GM12875 (cell line): ENCODE measurements around the gene MYMX.

ENCODE experiments used
- H3K4me3 ChIP-seq: one replicate; pipeline ENCODE4 v1.5.1; 2011; ENCODE audit warnings: low read depth, low read length, control low read depth
- TF ChIP-seq, protein P1 (sequence below): IDR thresholded peaks from 2 replicates; pipeline ENCODE4 v1.5.1; 2011; ENCODE audit warnings: low read depth, mild to moderate bottlenecking, control low read depth, inconsistent platforms, low read length, moderate library complexity, borderline replicate concordance; ENCODE audit not compliant: insufficient read depth

MYMX gene

DNA sequence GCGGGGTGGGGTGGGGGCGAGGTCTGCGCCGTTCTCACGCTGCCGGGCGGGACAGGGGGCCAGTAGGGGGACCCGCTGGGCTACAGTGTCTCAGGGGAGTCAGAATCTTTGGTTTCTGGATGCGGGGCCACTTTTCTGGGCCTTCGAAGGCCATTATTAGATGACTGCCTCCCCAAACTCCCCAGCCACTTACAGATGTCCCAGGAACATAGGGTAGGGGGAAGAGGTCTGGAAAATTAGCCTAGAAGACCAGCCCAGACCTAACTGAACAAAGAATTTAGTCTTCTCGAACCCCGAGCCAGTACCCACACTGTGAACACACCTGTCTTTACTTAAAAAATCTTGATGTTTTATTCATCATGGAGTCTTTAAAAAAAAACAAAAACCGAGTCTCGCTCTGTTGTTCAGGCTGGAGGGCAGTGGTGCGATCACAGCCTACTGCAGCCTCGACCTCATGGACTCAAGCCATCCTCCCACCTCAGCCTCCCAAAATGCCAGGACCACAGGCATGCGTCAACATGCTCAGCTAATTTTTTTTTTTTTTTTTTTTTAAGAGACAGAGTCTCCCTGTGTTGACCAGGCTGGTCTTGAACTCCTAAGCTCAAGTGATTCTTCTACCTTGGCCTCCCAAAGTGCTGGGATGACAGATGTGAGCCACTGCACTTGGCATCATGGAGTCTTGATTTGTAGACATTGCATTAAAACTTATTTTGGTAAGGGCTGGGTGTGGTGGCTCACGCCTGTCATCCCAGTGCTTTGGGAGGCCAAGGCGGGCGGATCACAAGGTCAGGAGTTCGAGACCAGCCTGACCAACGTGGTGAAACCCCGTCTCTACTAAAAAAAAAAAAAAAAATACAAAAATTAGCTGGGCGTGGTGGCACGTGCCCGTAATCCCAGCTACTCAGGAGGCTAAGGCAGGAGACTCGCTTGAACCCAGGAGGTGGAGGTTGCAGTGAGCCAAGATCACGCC is 3.4 kb downstream of the MYMX start:
- no peak overlapping the region for H3K4me3 ChIP-seq
- TF ChIP-seq, protein P1, sequence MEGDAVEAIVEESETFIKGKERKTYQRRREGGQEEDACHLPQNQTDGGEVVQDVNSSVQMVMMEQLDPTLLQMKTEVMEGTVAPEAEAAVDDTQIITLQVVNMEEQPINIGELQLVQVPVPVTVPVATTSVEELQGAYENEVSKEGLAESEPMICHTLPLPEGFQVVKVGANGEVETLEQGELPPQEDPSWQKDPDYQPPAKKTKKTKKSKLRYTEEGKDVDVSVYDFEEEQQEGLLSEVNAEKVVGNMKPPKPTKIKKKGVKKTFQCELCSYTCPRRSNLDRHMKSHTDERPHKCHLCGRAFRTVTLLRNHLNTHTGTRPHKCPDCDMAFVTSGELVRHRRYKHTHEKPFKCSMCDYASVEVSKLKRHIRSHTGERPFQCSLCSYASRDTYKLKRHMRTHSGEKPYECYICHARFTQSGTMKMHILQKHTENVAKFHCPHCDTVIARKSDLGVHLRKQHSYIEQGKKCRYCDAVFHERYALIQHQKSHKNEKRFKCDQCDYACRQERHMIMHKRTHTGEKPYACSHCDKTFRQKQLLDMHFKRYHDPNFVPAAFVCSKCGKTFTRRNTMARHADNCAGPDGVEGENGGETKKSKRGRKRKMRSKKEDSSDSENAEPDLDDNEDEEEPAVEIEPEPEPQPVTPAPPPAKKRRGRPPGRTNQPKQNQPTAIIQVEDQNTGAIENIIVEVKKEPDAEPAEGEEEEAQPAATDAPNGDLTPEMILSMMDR = no peak

DNA sequence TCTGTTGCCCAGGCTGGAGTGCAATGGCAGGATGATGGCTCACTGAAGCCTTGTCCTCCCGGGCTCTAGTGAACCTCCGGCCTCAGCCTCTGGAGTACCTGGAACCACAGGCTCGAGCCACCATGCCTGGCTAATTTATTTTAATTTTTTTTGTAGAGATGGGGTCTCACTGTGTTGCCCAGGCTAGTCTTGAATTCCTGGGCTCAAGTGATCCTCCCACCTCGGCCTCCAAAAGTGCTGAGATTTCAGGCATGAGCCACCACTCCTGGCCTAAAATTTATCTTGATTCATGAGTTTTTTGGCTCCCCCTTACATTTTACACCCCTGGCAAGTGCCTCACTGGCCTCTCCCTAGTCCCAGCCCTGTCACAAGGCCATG is 4.2 kb downstream of the MYMX start:
- TF ChIP-seq, protein P1 = no peak

DNA sequence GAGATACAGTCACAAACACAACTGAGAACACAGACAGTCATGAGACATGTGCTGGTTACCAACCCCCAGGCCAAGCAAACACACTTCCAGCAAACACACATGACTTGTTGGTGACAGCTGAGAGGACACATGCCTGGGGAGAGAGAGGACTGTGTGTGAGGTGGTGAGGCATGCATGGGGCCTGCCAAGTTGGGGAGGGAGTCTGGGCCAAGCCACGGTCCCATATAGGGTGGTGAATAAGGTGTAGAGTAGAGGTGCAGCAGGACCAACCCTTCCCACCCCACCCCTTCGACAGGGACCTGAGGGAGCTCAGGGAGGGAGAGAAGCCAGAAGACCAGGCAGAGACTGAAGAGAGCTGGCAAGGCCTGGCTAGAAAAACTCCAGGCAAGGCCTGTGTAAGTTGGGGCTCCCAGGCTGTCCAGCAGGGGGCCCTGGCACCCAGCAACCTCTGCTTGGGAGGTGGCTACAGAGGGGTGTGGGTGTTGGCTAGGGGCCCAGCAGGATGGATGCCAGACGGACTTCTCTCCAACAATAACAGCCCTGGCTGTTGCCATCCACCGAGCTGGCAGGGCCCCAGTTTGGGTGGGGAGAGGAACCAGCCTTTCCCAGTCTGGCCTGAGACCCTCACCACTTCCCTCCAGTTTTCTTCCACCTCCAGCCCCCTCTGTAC is 4.7 kb downstream of the MYMX start:
- no peak overlapping the region for H3K4me3 ChIP-seq
- TF ChIP-seq, protein P1 = peak; percentile 92

More for the DNA sequence above, 4.2 kb downstream of the MYMX start:
- H3K4me3 ChIP-seq = no peak overlapping the region

DNA sequence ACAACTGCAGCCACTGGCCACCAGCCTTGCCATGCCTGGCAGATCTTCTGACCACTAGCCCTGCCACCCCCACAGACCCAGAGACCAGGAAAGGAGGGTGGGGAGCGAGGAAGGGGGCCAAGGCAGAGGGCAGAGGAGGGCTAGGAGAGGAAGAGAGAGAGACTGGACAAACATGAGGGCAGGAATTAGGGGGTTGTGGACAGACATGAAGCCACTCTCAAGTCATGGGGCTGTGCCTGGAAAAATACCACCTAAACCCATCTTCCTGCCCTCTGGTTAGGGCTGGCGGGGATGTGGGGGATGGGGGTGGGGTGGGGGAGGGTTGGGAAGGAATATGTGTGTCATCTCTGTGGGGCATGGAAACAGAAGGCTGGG is 5.2 kb downstream of the MYMX start:
- H3K4me3 ChIP-seq = no peak overlapping the region
- TF ChIP-seq, protein P1 = no peak

DNA sequence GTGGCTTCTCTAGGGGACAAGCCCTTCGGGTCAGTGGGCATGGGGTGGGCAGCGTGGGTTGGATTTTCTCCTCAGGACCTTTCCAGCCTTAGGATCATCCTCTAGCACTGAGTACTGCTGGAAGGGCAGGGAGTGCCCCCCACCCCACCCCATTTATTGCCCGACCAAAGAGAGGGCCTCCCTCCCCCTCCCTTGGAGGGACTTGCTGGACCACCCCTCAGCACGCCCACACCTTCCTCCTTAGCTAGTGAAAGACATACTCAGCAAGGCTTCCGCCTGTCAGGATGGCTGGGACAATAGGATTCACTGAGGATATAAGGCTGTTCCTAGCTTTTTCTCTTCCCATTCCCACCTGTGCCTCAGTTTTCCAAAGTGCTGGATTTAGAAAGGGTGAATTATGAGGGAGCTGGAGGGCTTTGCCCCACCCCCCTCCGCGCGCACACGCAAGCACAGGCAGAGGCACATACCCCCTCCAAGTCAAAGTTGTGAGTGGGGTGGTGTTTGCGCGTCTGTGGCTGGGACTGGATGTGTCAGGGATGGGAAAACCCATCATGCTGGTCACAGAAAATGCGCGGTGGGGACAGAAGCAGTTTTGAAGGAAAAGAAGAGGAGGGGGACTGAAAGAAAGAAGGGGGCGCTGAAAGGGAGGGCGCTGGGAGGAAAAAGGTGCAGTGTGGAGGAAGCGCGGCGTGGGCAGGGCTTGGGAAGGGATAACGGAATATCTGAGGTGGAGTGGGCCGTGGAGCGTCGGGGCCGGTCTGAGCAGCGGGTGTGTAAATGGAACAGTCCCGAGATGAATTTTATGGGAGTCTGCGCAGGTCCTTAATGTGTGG is 6.0 kb downstream of the MYMX start:
- peak overlapping the region; percentile 50 for H3K4me3 ChIP-seq
- TF ChIP-seq, protein P1 = no peak

DNA sequence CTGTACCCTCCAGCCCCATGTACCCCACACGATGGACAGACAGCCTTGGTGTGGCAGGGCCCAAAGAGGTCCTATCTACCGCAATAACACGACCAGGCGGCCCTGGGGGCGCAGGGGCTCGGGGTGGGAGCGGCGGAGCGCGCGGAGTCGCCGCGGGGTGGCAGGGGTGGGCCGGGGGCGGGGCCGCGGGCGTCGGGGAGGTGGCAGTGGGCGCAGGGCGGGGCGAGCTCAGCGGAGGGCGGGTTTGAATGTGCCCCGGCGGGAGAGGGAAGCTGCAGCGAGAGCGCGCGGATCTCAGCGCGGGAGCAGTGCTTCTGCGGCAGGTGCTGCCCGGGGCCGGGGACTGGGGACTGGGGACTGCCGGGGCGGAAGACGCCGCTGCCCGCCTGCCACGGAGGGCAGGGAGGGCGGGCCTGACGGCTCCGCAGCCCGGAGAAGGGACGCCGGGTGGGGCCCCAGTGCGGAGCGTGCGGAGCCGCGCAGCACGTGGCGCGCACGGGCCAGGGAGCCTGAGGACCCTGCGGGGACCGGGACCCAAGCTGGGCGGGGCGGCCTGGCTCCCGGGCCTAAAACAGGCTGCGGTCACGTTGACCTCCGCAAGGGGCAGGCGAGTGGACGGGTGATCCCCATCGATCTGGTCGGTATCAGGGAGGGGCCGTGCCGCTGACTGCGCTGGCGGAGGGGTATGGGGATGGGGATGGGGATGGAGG is 6.7 kb downstream of the MYMX start, which contains the start of gene SLC29A1:
TSS of gene SLC29A1 (plus strand) at position 277 of the 710 bp plus-strand sequence. CDS start 3,719 bp downstream, outside the sequence.
- H3K4me3 ChIP-seq = peak within 1 kb of the TSS; percentile 50
- TF ChIP-seq, protein P1 = no peak
